ENCODE measurements around the gene CEACAM21.

The CEACAM21 gene

GRCh38 chr19:41587101-41587837, 11.3 kb downstream of the CEACAM21 start:
- no peak for DNase-seq

GRCh38 chr19:41587838-41588210, 11.9 kb downstream of the CEACAM21 start:
- DNase-seq, result no peak

- DNase-seq, result no peak
Measured at GRCh38 chr19:41588497-41589209, 12.7 kb downstream of the CEACAM21 start.

- DNase-seq, result no peak
Measured at GRCh38 chr19:41589371-41589770, 13.4 kb downstream of the CEACAM21 start.

GRCh38 chr19:41590936-41591335, 15.0 kb downstream of the CEACAM21 start:
- DNase-seq, result no peak

GRCh38 chr19:41591951-41592562, 16.1 kb downstream of the CEACAM21 start:
- no peak for DNase-seq

- DNase-seq, result peak; percentile 55
Measured at GRCh38 chr19:41595258-41595889, 19.4 kb downstream of the CEACAM21 start.

- no peak for DNase-seq
Measured at GRCh38 chr19:41595890-41596280, 19.9 kb downstream of the CEACAM21 start.

GRCh38 chr19:41597600-41598041, 21.7 kb downstream of the CEACAM21 start:
- DNase-seq, result peak; percentile 73

- no peak for DNase-seq
Measured at GRCh38 chr19:41599175-41599966, 23.4 kb downstream of the CEACAM21 start.

- DNase-seq, result no peak
Measured at GRCh38 chr19:41601771-41602170, 25.8 kb downstream of the CEACAM21 start.

GRCh38 chr19:41604831-41605230, 28.9 kb downstream of the CEACAM21 start:
- no peak for DNase-seq

- DNase-seq, result no peak
Measured at GRCh38 chr19:41606215-41606837, 30.4 kb downstream of the CEACAM21 start.

GRCh38 chr19:41607668-41608067, 31.7 kb downstream of the CEACAM21 start:
- no peak for DNase-seq

- no peak for DNase-seq
Measured at GRCh38 chr19:41610789-41611188, 34.8 kb downstream of the CEACAM21 start.

- DNase-seq, result no peak
Measured at GRCh38 chr19:41612483-41612882, 36.5 kb downstream of the CEACAM21 start.

- DNase-seq, result no peak
Measured at GRCh38 chr19:41615207-41615606, 39.2 kb downstream of the CEACAM21 start.

GRCh38 chr19:41616792-41617621, 41.0 kb downstream of the CEACAM21 start:
- DNase-seq, result no peak

GRCh38 chr19:41617941-41618730, 42.2 kb downstream of the CEACAM21 start:
- no peak for DNase-seq

GRCh38 chr19:41619018-41619556, 43.1 kb downstream of the CEACAM21 start:
- no peak for DNase-seq

All from effector CD4-positive, alpha-beta T cell (primary cell).